OCI-M2 (cell line): Measurements from ENCODE around the gene SPIRE1.

ENCODE experiments used
- DNase-seq: peaks from one replicate; lab custom pipeline; 2025; ENCODE audit not compliant: unreplicated experiment; lab: John Stamatoyannopoulos, UW

SPIRE1 gene

GRCh38 chr18:12657684-12658425 is at the start of gene SPIRE1:
Gene SPIRE1 (minus strand): TSS chr18:12658107. CDS start chr18:12657866, 241 bp downstream.
- DNase-seq: no peak

- DNase-seq: no peak
These were observed 45.8 kb upstream of the SPIRE1 start for GRCh38 chr18:12703664-12704063.

GRCh38 chr18:12703096-12703567 is 45.2 kb upstream of the SPIRE1 start:
- no peak for DNase-seq

GRCh38 chr18:12702221-12703095 is 44.6 kb upstream of the SPIRE1 start, which contains the start of the genes CEP76 and PSMG2:
Gene CEP76 (minus strand): TSS chr18:12702723. CDS start chr18:12702548, 175 bp downstream.
Gene PSMG2 (plus strand): TSS chr18:12703042. CDS start chr18:12703108, 66 bp downstream.
- DNase-seq: peak; percentile 4

GRCh38 chr18:12701161-12701560 is 43.3 kb upstream of the SPIRE1 start:
- DNase-seq: no peak

- no peak for DNase-seq
These were observed 41.8 kb upstream of the SPIRE1 start for GRCh38 chr18:12699747-12700146.

- no peak for DNase-seq
These were observed 36.1 kb upstream of the SPIRE1 start for GRCh38 chr18:12694032-12694431.

GRCh38 chr18:12692206-12692605 is 34.3 kb upstream of the SPIRE1 start:
- DNase-seq: no peak

GRCh38 chr18:12689256-12689850 is 31.4 kb upstream of the SPIRE1 start:
- DNase-seq: no peak

- DNase-seq: no peak
These were observed 28.2 kb upstream of the SPIRE1 start for GRCh38 chr18:12686100-12686499.

GRCh38 chr18:12679183-12679786 is 21.4 kb upstream of the SPIRE1 start:
- DNase-seq: no peak

- no peak for DNase-seq
These were observed 10.1 kb upstream of the SPIRE1 start for GRCh38 chr18:12668041-12668440.

- no peak for DNase-seq
These were observed 2.1 kb upstream of the SPIRE1 start for GRCh38 chr18:12659904-12660605.

- DNase-seq: no peak
These were observed 675 bp upstream of the SPIRE1 start for GRCh38 chr18:12658426-12659138.

GRCh38 chr18:12656938-12657683 is 796 bp downstream of the SPIRE1 start:
- no peak for DNase-seq

- DNase-seq: no peak
These were observed 1.3 kb downstream of the SPIRE1 start for GRCh38 chr18:12656605-12656937.

- no peak for DNase-seq
These were observed 2.9 kb downstream of the SPIRE1 start for GRCh38 chr18:12654971-12655370.

GRCh38 chr18:12652861-12653401 is 5.0 kb downstream of the SPIRE1 start:
- no peak for DNase-seq

- DNase-seq: no peak
These were observed 6.3 kb downstream of the SPIRE1 start for GRCh38 chr18:12651651-12652050.
